BLaER1 treated with 17β-estradiol and CSF1 and Interleukin-3, amounts not matched to agents 10 nM and 100 nM (cell line): Measurements from ENCODE around the gene AVPI1.
"Not testable (repeated sequence)": the region's sequence is repeated elsewhere in the genome, so short reads cannot be mapped to it uniquely, and the experiment has no call there.

Experiments used
- H3K27ac ChIP-seq, 11 experiments: shearing (Covaris generic); formaldehyde crosslinking; 2 replicates each; pipeline ENCODE4 v1.8.1; 2022
- H3K27me3 ChIP-seq, 11 experiments: shearing (Covaris generic); formaldehyde crosslinking; 2 replicates each; pipeline ENCODE4 v1.8.1; 2022
- H3K36me3 ChIP-seq, 11 experiments: shearing (Covaris generic); formaldehyde crosslinking; 2 replicates each; pipeline ENCODE4 v1.8.1; 2022
- H3K4me1 ChIP-seq, 10 experiments: shearing (Covaris generic); formaldehyde crosslinking; 2 replicates each; pipeline ENCODE4 v1.8.1; 2022
- H3K4me2 ChIP-seq, 11 experiments: shearing (Covaris generic); formaldehyde crosslinking; 2 replicates each; pipeline ENCODE4 v1.8.1; 2022
- H3K4me3 ChIP-seq, 10 experiments: shearing (Covaris generic); formaldehyde crosslinking; 2 replicates each; pipeline ENCODE4 v1.8.1; 2022
- H3K9ac ChIP-seq, 11 experiments: shearing (Covaris generic); formaldehyde crosslinking; 2 replicates each; pipeline ENCODE4 v1.8.1; 2022
- H3K9me3 ChIP-seq, 11 experiments: shearing (Covaris generic); formaldehyde crosslinking; replicated peaks in 1 of 11; 2 replicates each; pipeline ENCODE4 v1.8.1; 2022
- H4K20me1 ChIP-seq, 11 experiments: shearing (Covaris generic); formaldehyde crosslinking; 2 replicates each; pipeline ENCODE4 v1.8.1; 2022
- Cebpa-rat ChIP-seq, 11 experiments: shearing (Covaris generic); IDR thresholded peaks; 2 replicates each; pipeline ENCODE4 v1.8.1; 2022

AVPI1 gene

DNA sequence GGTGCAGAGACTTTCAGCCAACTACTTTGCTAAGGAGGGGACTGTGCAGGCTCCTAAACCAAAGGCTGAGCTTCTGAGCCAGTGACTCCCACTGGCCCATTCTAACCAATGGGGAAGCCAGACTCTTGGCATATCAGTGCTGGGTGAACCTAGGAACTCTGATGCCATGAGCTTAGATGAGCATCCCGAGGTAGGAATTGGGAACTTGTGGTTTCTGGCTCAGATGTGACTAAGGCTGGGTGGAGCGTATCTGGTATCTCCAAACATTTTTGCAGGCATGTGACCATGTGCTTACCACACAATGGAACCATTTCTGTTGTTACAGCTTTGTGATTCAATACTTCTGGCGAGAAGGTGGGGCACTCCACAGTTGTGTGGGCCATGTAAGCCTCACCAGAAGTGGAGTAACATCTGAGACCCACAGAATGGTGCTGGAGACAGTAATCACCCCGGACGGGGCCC, 2.5 kb upstream of the AVPI1 start:
- H3K9me3 ChIP-seq, result peaks cover 0 to 9% (median 0%) of the 10 kb centered on the region in 11 experiments; a peak in 3 of 22 replicates
- peaks cover 32 to 63% (median 46%) of the 10 kb centered on the region in 10 experiments for H3K4me1 ChIP-seq
- peak overlapping the region in 4 of 11 experiments; percentile 6 to 80 (median 66); a peak in 5 of 22 replicates for H3K9ac ChIP-seq
- H3K36me3 ChIP-seq, result no peaks in the 10 kb centered on the region
- TF ChIP-seq Cebpa-rat (IDR thresholded peaks at IDR 0.05), result no peak
- H3K27ac ChIP-seq, result peak overlapping the region in 6 of 11 experiments; percentile 39 to 86 (median 80); a peak in 11 of 22 replicates
- no peak overlapping the region for H3K4me3 ChIP-seq
- H3K27me3 ChIP-seq, result no peaks in the 10 kb centered on the region
- peaks cover 0 to 20% (median 0%) of the 10 kb centered on the region in 11 experiments; a peak in 3 of 22 replicates for H4K20me1 ChIP-seq
- H3K4me2 ChIP-seq, result peak overlapping the region in 6 of 11 experiments; percentile 12 to 98 (median 87); a peak in 11 of 22 replicates

DNA sequence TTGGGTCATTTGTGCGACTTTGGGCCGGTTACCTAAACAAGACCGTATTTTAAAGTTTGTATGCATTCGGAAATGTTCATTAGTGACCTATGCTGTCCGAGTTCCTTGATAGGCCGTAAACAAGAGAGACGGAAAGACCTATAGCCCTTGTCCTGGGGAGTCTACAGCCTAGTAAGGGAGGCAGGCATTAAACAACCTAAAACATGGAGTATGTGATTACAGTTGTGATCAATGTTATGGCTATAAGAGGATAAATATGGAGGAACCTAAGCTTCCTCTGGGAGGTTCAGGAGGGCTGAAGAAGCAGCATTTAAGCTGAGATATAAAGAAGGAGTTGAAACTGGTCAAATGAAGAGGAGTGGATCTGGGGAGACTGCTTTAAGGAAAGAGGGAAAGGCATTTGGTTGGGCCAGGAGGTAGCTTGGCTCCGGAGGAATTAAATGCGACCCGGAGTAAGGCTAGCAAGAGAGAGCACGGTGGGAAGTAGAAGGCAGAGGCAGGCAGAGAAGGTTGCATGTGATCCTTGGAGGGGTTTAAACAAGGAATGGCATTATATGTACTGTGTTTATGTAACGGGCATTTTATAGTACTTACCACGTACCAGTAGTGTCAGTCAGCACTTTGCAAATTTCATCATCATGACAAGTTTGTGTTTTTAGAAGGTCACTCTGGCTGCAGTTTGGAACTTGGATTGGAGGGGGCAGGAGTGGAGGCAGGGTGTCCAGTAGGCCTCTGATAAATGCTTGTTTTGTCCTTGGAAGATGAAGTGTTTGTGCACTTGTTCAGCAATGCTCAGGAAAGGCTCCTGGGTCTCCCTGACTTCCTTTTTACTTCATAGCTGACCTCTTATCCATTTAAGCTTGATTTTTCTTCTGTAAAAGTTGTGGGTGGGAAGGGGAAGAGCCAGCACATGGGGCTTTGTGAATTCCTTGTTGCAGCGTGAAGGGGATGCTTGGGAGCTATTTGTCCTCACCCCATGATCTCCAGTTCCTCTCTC, 1.0 kb upstream of the AVPI1 start:
- H3K27ac ChIP-seq, result peak overlapping the region; percentile 57 to 86 (median 67)
- H3K9ac ChIP-seq, result peak overlapping the region; percentile 49 to 82 (median 75); a peak in 21 of 22 replicates
- no peak for TF ChIP-seq Cebpa-rat (IDR thresholded peaks at IDR 0.05)
- H3K4me2 ChIP-seq, result peak overlapping the region; percentile 83 to 98 (median 96)
- H3K27me3 ChIP-seq, result no peaks in the 10 kb centered on the region
- H3K9me3 ChIP-seq, result peaks cover 0 to 2% (median 0%) of the 10 kb centered on the region in 11 experiments; a peak in 2 of 22 replicates
- peak overlapping the region; percentile 62 to 83 (median 72); a peak in 19 of 20 replicates for H3K4me3 ChIP-seq
- H4K20me1 ChIP-seq, result peaks cover 0 to 34% (median 0%) of the 10 kb centered on the region in 11 experiments; a peak in 6 of 22 replicates
- H3K4me1 ChIP-seq, result peaks cover 42 to 78% (median 58%) of the 10 kb centered on the region in 10 experiments
- no peaks in the 10 kb centered on the region for H3K36me3 ChIP-seq

DNA sequence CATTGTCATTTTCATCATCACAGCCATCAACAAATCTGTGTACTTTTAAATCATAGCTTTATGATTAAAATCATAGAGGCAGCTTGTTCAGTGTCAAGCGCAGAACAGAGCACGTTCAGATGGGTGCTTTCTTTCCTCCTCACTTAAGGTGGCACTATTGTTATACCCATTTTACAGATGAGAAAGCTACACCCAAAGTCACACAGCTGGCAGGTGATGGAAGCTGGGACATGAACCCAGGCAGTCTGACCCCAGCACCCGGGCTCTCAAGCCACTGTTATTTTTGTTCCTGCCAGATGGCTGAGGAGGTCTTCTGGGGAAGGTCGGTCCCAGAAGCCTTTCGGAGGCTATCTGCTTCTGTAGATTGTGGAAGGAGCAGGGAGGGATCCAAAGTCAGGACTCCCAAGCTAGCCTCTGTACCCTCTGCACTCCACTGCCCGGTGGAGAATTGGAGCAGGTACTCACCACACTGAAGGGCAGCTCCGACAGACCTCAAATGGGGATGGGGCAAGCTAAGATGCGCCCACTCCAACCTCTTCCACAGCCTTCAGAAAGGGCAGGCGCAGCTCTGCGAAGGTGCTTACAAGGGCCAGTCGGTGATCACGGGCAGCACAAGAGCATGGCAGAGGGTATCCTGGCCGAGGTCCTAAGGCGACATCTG, 610 bp downstream of the AVPI1 start:
- H3K27ac ChIP-seq, result peak overlapping the region in 10 of 11 experiments; percentile 31 to 83 (median 62); a peak in 18 of 22 replicates
- peaks cover 42 to 86% (median 58%) of the 10 kb centered on the region in 10 experiments for H3K4me1 ChIP-seq
- H4K20me1 ChIP-seq, result peaks cover 0 to 48% (median 0%) of the 10 kb centered on the region in 11 experiments; a peak in 7 of 22 replicates
- peak overlapping the region; percentile 86 to 98 (median 97) for H3K4me2 ChIP-seq
- H3K27me3 ChIP-seq, result no peaks in the 10 kb centered on the region
- peak overlapping the region; percentile 63 to 88 (median 80) for H3K9ac ChIP-seq
- peaks cover 0 to 3% (median 0%) of the 10 kb centered on the region in 11 experiments; a peak in 1 of 22 replicates for H3K36me3 ChIP-seq
- H3K4me3 ChIP-seq, result peak overlapping the region; percentile 62 to 83 (median 72)
- H3K9me3 ChIP-seq, result no peaks in the 10 kb centered on the region
- TF ChIP-seq Cebpa-rat (IDR thresholded peaks at IDR 0.05), result no peak

DNA sequence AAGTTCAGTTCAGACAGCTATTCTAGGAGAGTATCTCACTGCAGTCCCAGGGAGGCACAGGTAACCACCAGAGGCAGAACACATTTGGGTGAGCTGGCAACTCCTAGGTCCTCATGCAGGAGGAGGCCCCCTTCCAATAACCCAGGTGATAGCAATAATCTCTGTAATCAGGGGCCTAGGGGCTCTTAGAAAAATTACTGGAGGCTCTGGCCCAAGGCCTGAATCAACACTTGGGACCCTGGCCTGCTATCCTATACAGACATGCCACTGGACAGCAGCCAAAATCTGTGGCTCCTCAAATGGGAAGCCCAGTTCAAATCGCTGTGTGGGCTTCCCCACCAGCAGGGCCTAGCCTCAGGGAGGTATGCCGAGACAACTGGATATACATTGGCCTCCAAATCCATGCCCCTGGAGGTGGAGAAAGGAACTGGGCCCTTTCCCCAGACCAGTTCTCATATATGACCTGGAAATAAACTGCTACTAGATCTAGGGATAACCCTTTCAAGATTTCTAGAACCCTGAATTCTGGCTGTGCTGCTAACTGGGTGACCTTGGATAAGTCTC, 1.6 kb downstream of the AVPI1 start:
- peaks cover 0 to 57% (median 0%) of the 10 kb centered on the region in 11 experiments; a peak in 7 of 22 replicates for H4K20me1 ChIP-seq
- peak overlapping the region in 3 of 10 experiments; percentile 72 to 79 (median 75); a peak in 6 of 20 replicates for H3K4me3 ChIP-seq
- H3K9me3 ChIP-seq, result no peaks in the 10 kb centered on the region
- H3K9ac ChIP-seq, result peak overlapping the region in 3 of 11 experiments; percentile 82 to 88 (median 85); a peak in 5 of 22 replicates
- H3K27me3 ChIP-seq, result no peaks in the 10 kb centered on the region
- H3K4me1 ChIP-seq, result peaks cover 42 to 82% (median 58%) of the 10 kb centered on the region in 10 experiments
- peaks cover 0 to 6% (median 0%) of the 10 kb centered on the region in 11 experiments; a peak in 3 of 22 replicates for H3K36me3 ChIP-seq
- peak overlapping the region; percentile 86 to 98 (median 97); a peak in 20 of 22 replicates for H3K4me2 ChIP-seq
- no peak for TF ChIP-seq Cebpa-rat (IDR thresholded peaks at IDR 0.05)
- H3K27ac ChIP-seq, result peak overlapping the region in 1 of 11 experiments; percentile 22; a peak in 1 of 22 replicates

DNA sequence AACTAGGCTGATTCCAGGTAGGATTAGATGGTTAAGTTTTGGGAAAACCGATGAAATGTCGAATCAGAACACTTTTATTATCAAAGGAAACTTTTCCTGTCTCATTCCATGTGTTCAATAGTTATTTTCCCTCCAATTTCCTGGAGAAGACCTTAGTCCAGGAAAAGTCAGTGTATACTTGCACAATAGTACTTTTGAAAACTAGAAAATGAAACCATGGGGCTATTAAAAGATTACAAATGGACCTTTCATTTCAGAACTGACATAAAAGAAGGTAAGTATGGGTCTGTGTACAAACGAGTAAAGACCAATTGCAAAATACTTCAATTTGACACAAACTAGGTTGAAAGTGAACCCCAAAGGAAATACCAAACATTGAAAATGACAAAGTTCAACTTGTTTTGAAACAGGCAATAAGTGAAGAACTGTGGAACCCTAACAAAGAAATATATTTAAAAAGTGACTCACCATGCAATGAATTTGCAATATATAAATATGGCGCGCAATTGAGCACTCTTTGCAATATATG, 2.1 kb downstream of the AVPI1 start:
- Histone ChIP-seq H3K9me3 (no peaks in the 10 kb centered on the region), H3K9ac (peak overlapping the region in 2 of 11 experiments; percentile 85 to 88; a peak in 4 of 22 replicates), H3K4me1 (peaks cover 42 to 82% (median 57%) of the 10 kb centered on the region in 10 experiments), H3K4me3 (peak overlapping the region in 3 of 10 experiments; percentile 72 to 79 (median 75); a peak in 7 of 20 replicates), H3K27ac (peak overlapping the region in 2 of 11 experiments; percentile 50 to 52; a peak in 4 of 22 replicates), H3K36me3 (peaks cover 0 to 12% (median 0%) of the 10 kb centered on the region in 11 experiments; a peak in 4 of 22 replicates), H4K20me1 (peaks cover 0 to 63% (median 0%) of the 10 kb centered on the region in 11 experiments; a peak in 7 of 22 replicates), H3K4me2 (peak overlapping the region; percentile 47 to 98 (median 96); a peak in 20 of 22 replicates), H3K27me3 (no peaks in the 10 kb centered on the region)
- no peak for TF ChIP-seq Cebpa-rat (IDR thresholded peaks at IDR 0.05)

DNA sequence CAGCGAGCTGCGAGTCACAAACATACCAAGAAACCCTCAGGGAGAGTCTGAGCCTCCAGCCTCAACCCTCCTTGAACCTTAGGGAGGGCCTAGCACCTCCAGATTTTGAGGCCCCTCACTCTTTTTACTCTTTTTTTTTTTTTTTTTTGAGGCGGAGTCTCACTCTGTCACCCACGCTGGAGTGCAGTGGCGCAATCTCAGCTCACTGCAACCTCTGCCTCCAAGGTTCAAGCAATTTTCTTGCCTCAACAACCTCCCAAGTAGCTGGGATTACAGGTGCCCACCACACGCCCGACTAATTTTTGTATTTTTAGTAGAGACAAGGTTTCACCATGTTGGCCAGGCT, 2.7 kb downstream of the AVPI1 start:
- H3K27me3 ChIP-seq, H3K9me3 ChIP-seq: not testable (repeated sequence)
- Histone ChIP-seq H3K27ac (peak overlapping the region in 4 of 11 experiments; percentile 46 to 64 (median 51); a peak in 8 of 22 replicates), H3K9ac (peak overlapping the region in 3 of 11 experiments; percentile 48 to 88 (median 85); a peak in 5 of 22 replicates), H3K4me2 (peak overlapping the region in 10 of 11 experiments; percentile 30 to 98 (median 96); a peak in 21 of 22 replicates), H3K4me1 (peaks cover 42 to 76% (median 52%) of the 10 kb centered on the region in 10 experiments), H4K20me1 (peaks cover 0 to 69% (median 0%) of the 10 kb centered on the region in 11 experiments; a peak in 8 of 22 replicates), H3K4me3 (peak overlapping the region in 3 of 10 experiments; percentile 72 to 79 (median 75); a peak in 6 of 20 replicates), H3K36me3 (peaks cover 0 to 18% (median 0%) of the 10 kb centered on the region in 11 experiments; a peak in 5 of 22 replicates)

DNA sequence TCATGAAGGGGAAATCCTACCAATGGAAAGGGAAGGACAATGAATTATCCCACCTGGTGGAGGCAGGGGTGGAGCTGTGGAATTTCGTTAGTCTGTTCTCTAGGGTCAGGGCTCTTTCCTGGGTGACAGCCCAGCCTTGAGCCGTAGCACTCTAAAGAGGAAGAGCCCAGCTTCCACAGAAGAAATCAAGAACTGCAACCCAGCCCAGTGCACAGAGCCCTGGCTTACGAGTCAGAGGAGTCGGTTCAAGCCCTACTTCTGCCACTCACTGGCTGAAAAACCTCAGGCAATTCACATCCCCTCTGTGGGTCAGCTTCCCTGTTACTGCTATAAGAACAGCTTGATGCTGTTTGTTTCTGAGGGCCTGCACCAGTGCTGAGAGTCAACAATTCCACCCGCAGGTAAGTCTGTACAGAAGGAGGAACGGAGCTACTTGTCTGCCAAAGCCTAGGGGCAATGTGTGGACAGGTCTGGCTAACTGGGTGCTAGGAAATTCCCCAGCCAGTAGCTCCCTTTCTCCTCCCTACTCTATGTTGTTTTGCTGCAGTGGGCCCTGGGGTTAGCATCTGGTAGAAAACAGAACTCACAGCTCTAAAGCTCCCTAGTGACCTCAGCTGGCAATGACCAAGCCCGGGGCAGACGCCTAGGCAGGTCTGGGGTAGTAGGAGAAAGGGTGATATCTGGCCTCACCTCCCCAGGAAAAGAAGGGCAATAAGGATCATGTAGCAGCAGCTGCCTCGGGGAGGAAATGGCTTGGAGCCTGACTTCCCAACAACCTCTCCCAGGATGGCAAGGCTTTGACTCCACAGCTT, 3.3 kb downstream of the AVPI1 start:
- peak overlapping the region in 5 of 11 experiments; percentile 5 to 88 (median 48); a peak in 6 of 22 replicates for H3K9ac ChIP-seq
- H3K36me3 ChIP-seq, result peaks cover 0 to 24% (median 0%) of the 10 kb centered on the region in 11 experiments; a peak in 5 of 22 replicates
- H3K4me2 ChIP-seq, result peak overlapping the region in 10 of 11 experiments; percentile 30 to 98 (median 96); a peak in 18 of 22 replicates
- H4K20me1 ChIP-seq, result peaks cover 0 to 74% (median 0%) of the 10 kb centered on the region in 11 experiments; a peak in 8 of 22 replicates
- H3K4me1 ChIP-seq, result peaks cover 42 to 70% (median 50%) of the 10 kb centered on the region in 10 experiments
- H3K9me3 ChIP-seq, result no peaks in the 10 kb centered on the region
- no peak for TF ChIP-seq Cebpa-rat (IDR thresholded peaks at IDR 0.05)
- H3K27ac ChIP-seq, result peak overlapping the region in 5 of 11 experiments; percentile 8 to 64 (median 50); a peak in 9 of 22 replicates
- peak overlapping the region in 3 of 10 experiments; percentile 72 to 79 (median 75); a peak in 5 of 20 replicates for H3K4me3 ChIP-seq
- H3K27me3 ChIP-seq, result no peaks in the 10 kb centered on the region
